NCI-H146 treated with DMSO at 0.1 percent for 48 hours (cell line): ENCODE measurements around the gene HOTAIR.

ENCODE experiments used
- DNase-seq: peaks from one replicate; lab custom pipeline; 2025; ENCODE audit not compliant: unreplicated experiment; lab: John Stamatoyannopoulos, UW

Gene HOTAIR

DNA sequence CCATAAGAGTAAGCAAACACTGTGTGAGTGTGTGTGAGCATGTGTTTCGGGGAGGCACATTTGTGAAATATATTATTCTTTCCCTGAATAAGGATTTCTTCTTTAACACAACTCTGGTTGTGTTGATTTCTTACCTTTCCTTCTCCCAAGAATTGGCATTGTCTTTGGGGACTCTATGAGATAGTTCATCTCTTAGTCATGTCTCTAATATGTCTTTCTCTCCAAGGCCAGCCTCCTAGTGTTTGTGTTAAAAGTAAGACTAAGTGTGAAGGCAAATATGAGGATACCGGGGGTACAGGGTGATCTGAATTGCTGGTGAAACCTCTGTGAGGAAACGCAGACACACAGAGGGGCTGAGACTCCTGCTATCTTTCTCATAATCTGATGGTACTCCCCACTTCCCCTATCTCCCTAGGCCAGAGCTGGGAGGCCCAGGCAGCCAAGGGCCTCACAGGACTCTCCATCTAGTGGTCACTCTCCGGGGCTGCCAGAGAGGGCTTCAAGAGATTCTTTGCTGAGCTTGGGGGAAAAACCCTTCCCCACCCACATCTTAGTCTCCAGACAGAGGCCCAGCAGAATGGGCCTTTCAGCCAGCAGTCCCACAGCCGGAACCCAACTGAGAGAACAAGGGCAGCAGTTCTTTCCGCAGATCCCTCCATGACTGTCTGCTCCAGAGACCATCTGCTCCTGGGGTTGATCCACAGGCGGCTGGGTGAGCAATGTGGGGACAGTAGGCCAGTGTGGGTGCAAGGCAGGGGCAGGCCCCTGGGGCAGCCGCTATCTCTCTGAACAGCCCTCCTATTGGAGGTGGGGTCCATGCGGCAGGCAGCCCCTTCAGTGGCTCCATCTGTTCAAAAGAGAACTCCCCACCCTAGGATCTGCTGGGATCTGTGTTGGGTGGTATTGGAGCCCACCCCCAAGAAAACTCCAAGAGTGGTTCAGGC, 25.8 kb downstream of the HOTAIR start:
- DNase-seq = no peak

DNA sequence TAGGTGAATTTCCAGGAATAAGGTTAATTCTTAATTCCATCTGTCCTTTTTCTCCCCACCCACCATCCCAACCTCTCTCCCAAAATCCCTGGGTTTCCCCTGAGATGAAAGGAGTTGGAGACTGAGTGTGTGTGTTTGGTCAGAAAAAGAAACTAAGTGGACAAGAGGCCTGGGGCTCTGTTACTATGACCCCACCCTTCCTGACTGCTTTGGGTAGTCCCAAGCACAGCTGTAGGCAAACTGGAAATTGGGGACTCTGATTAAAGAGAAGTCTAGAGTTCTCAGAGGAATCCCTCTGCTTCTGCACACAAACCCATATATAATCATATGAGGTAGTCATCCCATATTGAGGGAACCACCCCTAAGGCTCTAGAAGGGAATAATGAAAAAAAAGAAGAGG, 27.0 kb downstream of the HOTAIR start:
- DNase-seq = no peak

DNA sequence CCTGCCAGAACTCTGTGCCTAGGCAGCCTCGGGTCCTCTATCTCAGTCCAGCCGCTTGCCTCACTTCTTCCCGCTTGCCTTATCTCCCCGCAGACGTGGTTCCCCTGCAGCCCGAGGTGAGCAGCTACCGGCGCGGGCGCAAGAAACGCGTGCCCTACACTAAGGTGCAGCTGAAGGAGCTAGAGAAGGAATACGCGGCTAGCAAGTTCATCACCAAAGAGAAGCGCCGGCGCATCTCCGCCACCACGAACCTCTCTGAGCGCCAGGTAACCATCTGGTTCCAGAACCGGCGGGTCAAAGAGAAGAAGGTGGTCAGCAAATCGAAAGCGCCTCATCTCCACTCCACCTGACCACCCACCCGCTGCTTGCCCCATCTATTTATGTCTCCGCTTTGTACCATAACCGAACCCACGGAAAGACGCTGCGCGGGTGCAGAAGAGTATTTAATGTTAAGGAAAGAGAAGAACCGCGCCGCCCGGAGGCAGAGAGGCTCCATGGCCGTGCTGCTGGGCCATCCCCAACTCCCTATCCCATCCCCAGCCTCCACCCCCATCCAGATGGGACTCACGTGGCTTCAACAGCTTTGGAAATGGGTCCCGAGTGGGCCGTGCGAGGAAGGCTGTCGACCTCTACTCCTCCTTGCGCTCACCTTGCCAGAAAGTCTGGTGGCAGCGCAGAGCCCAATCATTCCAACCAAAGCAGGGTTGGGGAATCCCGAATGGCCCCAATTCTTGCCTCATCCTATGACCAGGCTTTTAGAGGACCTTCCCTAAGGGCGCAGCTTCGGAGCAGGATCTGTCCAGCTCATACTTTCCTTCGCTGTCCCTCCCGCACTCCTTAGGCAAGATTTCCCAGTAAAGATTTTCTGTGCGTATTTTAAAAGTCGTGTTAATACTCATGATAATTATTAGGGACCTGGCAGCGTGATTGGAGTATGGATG, 29.6 kb downstream of the HOTAIR start:
- DNase-seq = no peak

DNA sequence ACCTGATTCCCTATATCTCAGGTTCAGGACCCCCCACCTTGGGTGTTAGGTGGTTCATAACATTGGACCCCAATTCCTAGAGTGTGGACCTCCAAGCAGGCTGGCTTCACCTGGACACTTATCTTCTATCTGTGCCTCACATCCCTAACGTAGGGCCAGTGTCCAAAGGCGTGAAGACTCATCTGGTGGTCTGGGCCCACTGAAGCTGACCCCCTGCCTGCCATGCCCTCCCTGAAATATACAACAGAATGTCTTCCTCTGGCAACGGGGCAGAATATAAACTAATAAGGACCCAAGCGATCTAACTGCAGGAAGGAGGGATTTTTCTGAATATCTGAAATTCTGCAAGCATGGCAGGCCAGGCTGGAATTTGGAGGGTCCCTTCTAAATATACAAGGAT, 30.5 kb downstream of the HOTAIR start:
- DNase-seq = no peak

DNA sequence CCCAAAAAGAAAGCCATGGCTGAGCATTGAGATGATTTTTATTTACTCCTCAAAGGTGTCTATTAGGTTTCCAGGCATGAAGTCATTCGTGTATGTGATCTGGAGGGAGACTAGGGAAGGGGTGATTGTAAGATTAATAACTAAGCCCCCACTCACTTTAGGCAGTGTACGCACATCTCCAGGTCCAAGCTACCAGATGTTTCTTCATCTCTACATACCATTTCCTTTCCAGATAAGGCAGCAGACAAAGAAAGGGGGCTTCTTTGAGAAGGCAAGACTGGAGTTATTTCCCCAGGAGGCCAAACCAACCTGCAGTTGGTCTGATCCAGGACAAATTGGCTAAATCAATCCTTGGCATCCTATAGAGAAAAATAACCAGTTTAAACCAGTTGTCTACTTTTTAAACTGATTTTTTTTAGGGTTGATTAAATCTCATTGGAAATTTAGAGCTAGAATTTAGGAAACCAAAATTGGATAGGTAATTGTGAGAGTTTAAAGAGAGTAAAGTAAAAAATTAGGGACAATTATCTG, 32.2 kb downstream of the HOTAIR start:
- DNase-seq = no peak

DNA sequence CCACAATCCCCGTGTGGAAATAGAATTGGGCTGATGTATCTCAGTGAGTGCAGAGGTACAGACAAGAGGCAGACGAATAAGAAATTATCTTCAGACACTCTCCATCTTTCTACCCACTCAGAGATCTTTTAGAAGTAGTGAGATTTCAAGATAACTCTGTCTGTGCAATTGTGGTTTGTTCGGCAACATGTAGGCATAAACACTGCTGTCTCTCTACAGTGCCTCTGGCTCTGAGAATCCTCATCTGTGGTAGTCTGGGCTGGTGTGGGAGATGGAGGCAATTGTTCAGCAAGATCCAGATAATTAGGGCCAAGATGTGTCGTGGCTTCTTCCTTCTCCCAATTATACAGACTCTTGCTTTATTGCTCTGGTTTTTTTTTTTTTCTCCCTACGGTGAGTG, 33.0 kb downstream of the HOTAIR start:
- no peak for DNase-seq

DNA sequence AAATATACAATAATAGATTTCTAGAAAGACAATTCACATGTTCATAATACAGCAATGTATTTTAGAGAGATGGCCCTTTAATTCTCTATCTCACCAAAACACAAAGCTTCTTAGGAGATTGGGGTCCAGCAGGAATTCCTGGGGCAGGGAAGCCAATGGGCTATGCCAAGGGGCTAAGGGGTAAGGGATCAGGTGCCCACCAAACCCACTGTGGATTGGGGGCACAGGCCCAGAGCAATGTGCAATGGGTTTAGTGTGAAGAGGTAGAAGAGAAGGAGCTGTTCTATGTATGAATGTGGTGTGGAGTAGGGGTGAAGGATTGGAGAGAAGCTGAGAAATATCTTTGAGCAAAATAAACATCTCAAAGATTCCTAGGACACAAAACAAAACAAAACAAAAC, 33.6 kb downstream of the HOTAIR start:
- no peak for DNase-seq

DNA sequence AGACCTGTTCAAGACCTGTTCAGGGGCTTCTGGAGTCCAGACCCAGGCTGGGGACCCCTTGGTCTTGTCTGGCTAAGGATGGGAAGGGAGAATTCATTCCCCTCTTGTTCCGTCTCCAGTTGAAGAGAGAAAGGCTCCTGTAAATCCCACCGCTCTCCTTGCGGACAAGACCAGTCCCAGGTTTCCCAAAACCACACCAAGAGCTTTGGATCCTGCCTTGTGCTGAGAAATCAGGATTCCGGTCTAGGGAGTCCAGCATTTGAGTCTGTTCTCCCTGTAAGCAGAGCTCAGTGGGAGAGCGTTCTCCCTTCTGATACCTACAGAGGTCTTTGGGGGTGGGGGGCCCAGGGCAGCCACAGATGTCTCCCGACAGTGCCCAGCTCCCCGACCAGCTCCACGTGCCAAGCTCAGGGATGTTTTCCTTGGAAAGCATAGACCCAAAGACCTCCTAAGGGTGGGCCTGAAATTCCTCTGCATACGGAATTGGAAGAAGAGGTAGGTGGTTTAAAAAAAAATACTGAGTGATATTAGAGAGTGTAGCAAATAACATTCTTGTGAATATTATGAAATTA, 34.2 kb downstream of the HOTAIR start:
- no peak for DNase-seq

DNA sequence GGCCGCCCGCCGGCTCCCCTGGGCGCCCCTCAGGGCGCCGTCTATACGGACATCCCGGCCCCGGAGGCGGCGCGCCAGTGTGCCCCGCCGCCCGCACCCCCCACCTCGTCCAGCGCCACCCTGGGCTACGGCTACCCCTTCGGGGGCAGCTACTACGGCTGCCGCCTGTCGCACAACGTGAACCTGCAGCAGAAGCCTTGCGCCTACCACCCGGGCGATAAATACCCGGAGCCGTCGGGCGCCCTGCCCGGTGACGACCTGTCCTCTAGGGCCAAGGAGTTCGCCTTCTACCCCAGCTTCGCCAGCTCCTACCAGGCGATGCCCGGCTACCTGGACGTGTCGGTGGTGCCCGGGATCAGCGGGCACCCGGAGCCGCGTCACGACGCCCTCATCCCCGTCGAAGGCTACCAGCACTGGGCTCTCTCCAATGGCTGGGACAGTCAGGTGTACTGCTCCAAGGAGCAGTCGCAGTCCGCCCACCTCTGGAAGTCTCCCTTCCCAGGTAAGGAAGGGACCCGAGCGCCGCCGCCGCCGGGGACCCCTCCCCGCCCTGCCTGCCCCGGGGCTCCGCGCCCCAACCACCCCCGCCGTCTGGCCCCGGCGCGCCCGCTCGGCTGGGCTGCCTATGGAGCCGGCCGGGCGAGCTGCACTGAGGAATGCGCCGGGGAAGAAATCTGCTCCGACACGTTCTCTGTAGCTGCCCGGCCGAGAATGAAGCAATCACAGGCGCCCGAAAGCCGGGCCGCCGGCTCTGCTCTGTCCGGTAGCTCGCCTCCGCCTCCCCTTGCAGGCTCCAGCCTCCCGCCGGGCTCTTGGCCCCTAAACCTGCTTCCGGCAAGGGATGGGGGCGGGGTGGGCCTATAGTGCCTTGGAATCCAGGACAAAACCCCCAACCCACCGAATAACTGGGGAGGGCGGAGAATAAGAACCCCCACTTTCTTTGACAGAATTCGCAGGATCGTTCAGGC, 35.3 kb downstream of the HOTAIR start:
- DNase-seq = no peak

DNA sequence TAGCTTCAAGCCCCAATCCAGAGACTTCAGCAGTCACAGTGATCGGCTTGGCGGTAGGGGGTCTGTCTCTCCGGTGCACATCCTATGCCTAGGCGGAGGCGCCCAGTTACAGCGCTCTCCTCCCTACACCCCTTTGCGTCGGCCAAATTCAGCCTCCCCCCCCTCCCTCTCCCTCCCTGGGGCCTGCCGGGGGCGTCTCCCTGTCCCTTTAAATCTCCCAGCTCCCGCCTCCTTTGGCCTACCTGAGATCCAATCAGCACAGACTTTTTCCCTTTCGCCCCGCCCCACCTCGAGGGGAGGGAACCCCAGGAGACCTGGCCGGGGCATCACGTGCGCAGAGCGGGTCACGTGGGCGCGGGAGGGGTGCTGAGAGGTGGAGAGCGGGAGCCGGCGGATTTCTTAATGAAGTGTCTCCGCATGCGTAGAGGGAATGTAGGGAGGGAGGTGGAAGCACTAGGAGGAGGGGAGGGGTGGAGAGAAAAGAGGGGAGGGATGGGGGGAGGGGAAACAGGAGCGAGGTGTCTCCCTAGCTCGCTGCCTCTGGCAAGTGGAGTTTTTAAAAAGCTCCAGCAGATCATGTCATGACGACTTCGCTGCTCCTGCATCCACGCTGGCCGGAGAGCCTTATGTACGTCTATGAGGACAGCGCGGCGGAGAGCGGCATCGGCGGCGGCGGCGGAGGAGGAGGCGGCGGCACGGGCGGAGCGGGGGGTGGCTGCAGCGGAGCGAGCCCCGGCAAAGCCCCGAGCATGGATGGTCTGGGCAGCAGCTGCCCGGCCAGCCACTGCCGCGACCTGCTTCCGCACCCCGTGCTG, 36.2 kb downstream of the HOTAIR start, which contains the start of gene HOXC13:
Gene HOXC13 (plus strand): TSS at position 506 of the 815 bp plus-strand sequence. CDS start 76 bp downstream, at position 582.
- DNase-seq = no peak

DNA sequence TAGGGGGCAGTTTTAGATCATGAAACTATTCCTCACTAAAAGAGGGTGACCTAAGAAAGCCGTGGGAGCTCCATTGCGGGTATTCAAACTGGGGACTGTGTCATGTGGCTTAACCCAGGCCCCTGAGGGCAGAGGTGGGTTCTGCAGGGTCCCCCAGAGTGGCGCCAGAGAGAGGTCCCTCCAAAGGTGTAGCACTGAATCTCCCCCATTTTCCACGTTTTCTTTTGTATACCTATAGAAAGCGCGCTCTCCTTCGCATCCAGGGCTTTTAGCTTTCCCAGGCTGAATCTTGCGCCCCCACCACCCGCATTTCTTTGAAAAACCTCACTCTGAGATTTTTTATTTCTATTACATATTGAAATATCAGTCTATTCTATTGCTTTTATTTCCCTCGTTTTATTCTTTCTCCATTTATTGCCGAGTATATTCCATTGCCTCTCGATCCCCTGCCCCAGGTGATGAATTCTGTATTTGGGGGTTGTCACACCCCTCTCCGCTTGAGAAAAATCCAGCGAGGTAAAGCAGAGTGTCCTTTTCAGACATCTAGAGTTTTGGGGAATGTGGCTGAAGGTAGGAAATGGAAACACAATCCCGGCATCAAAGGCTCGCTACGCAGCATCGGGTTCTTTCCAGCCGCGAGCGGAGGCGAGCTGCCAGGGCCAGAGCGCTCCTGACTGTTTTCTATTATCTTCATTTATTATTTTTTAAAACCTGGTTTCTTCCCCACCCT, 37.0 kb downstream of the HOTAIR start:
- DNase-seq = no peak

DNA sequence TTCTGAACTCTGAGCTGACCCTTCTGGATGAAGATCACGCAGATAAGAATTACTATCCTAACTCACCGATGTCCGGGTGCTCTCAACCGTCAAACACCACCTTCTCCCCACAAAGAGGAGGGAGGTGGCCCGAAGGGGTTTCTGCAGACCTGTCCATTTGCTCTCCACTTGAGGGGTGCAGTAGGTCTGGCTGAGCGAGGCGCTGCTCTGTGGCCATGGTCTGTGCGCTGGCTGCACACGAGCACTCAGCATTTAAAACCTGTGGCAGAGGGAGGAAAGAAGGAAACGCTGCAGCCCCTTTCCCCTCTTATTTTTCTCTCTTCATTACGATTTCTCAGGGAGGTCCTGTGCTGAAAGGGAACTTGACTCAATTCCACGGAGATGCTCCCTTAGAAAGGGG, 37.7 kb downstream of the HOTAIR start:
- DNase-seq = no peak

DNA sequence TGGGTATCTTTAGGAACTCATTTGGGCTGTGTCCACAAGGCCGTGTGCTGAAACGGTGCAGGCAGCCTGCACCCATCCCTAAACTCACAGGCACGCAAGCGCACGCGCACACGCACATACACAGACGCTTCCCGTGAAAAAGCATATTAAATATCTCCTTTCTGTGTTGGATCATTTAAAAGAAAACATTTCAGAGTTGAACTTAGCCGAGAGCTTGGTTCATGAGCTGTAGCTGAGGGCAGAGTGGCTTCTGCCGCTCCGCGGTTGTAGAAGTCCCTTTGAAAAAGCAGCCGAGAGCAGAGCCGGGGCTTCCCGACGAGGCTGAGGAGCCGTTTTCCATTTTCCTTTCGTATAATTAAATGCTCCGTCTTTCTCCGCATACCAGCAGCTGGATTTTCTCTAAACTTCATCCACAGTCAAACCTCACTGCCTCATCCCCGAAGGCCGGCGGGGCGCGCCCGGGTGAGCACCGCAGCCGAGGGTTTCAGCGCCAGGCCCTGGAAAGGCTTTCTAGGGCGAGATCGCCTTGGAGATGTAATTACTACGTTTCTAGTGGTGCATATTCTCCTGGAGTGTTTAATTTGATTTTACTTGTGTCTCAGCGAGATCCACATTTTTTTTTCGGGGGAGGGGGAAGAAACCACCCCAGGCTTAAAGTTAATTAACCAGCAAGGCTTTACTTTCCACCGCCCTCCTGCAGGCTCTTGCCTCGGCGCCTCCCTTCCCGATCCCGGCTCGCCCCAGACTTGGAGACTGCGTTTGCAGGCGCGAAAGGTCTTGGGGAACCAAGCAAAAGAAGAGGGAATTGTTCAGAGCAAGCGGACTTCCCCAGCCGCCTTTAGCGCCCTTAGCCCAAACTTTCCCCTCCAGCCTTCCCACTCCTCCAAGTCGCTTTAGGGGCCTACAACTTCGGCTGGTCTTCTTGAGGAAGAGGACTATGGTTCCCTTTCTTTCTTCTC, 39.1 kb downstream of the HOTAIR start:
- DNase-seq = no peak

DNA sequence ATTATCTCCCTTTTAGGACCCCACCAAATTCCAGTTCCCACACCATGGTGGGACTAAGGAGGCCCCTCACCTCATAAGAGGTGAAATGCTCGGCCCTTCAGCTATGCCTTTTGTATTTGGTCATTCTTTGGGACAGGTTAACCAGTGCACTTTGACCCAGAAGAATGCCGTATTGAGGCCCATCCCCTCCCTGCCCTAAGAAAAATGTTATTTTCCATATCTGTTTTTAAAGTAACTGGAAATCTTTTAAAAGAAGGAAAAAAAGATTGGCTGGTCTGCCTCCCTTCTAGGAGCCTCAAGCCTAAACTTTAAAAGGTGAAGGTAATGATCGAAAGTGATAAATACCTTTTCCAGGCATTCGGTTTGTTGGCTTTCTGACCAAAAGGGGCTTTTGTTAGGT, 41.8 kb downstream of the HOTAIR start:
- DNase-seq = no peak

DNA sequence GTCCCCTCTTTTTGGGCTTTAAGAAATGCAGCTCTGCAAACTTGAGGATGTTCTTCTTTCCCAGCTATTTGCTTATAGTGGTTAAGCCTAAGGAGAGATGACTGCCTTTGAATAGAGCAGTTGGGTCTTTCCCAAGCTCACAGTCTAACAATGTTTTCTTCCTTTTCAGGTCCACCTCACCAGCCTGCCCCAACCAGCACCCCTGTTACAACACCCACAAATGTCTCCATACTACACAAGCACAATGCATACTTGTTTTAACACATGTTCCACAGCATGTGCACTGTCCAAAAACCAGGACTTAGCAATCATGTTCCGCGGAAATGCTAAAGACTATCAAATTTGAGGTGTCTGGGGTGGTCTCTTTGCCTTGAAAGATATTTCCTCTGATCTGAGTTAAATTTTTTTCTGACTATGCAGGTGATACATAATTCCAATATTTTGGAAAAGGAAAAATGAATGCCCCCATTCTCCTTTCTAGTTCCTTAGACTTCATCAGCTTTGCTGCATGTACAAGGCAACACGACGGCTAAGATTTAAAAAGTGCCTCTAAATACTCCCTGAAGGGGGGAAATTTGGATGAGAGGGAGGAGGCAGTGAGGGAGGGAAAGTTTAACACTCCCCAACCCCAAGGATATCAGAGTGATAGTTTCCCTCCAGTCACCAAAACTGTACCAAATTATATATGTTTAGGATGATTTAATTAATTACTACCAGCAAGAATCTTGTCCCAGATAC, 42.7 kb downstream of the HOTAIR start:
- DNase-seq = no peak

DNA sequence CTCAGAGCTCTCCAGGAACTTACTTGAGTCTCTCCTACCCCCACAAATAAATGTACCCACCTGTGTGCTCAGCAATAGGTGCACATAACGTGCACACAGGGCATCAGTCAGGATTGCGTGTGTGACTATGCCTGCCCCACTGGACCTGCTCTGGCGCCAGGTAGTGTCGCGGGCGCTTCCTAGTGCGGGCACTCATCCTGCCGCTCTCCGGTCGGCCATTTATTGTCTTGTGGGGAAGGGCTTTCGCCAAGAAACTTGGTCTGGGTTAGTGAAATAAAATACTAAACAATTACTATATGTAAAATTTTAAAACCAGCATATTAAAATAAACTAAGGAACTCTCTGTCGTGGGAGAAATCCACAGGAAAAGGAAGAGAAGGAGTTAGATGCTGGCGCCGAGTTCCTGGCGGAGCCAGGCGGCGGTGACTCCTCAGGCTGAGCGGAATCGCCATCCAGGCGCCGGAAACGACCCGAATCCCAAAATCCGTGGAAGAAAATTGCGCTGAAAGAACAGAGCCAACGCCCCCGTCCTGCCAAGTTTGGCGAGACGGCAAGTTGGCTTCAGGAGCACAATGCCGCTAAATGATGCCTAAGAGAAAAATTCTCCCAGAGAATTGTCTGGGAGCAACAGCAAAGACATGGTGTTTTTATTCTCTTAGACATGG, 44.0 kb downstream of the HOTAIR start:
- no peak for DNase-seq
